IPS-18a (cell line): ENCODE measurements around the gene PRADC1.
A peak's percentile ranks its signal among the peaks of the same experiment; 100 is the strongest.

Experiments used
- H3K27ac ChIP-seq: one replicate; pipeline ENCODE4 v1.5.1; 2013; ENCODE audit warnings: low read length
- H3K27me3 ChIP-seq: one replicate; pipeline ENCODE4 v1.6.1; 2013; ENCODE audit warnings: mild to moderate bottlenecking, low read length; ENCODE audit not compliant: control insufficient read depth, insufficient read depth
- H3K36me3 ChIP-seq: one replicate; pipeline ENCODE4 v1.6.1; 2013; ENCODE audit warnings: low read depth, low read length; ENCODE audit not compliant: control insufficient read depth
- H3K4me1 ChIP-seq: one replicate; pipeline ENCODE4 v1.6.1; 2013; ENCODE audit warnings: low read depth, low read length; ENCODE audit not compliant: control insufficient read depth
- H3K4me3 ChIP-seq: one replicate; pipeline ENCODE4 v1.5.1; 2013; ENCODE audit warnings: low read length
- H3K9ac ChIP-seq: one replicate; pipeline ENCODE4 v1.6.1; 2013; ENCODE audit warnings: mild to moderate bottlenecking, low read length, moderate library complexity
- H3K9me3 ChIP-seq: one replicate; pipeline ENCODE4 v1.6.1; 2013; ENCODE audit warnings: low read depth, low read length; ENCODE audit not compliant: control insufficient read depth

The PRADC1 gene

DNA sequence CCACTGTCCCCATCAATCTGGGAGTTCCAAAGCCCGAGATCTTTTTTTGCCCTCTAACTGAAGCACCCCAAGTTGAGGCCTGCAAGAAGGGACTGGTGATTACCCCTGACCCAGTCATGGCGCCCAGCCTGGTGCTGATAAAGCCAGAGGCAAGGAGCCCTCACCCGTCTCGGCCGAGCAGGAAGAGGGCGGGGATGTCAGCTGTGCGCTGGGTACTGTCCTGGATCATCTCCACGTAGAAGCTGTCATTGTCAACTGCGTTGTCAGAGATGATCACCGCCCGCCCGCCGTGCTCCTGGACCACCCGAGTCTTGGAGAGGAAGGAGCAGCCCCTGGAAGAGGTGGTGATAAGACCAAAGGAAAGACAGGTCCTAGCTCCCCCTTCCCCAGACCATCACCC is 4.4 kb downstream of the PRADC1 start:
- Histone ChIP-seq H3K27ac (no peak overlapping the region), H3K4me3 (no peak overlapping the region), H3K36me3 (peaks cover 23% of the 10 kb centered on the region), H3K9ac (no peak overlapping the region), H3K27me3 (no peaks in the 10 kb centered on the region), H3K4me1 (no peaks in the 10 kb centered on the region), H3K9me3 (no peaks in the 10 kb centered on the region)

DNA sequence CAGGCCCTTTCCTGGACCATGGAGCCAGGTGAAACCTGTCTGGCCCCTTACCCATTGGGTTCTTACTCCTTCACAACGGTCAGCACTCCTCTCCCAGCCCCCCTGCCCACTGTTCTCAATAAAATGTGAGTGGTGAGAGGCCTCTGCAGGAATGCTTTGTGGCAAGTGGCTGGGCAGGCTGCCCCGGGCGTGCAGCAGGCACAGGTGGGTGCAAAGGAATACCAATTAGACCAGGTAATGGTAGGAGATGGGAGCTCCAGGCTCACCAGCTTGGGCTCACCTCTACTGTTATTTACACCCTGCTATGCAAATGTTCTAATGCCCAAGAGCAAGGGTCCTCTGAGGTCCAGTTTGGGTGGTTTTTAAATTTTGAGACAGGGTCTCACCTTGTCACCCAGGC is 6.0 kb downstream of the PRADC1 start:
- Histone ChIP-seq H3K4me1 (no peaks in the 10 kb centered on the region), H3K27me3 (no peaks in the 10 kb centered on the region), H3K9ac (no peak overlapping the region), H3K4me3 (no peak overlapping the region), H3K9me3 (no peaks in the 10 kb centered on the region), H3K36me3 (peaks cover 38% of the 10 kb centered on the region), H3K27ac (no peak overlapping the region)

DNA sequence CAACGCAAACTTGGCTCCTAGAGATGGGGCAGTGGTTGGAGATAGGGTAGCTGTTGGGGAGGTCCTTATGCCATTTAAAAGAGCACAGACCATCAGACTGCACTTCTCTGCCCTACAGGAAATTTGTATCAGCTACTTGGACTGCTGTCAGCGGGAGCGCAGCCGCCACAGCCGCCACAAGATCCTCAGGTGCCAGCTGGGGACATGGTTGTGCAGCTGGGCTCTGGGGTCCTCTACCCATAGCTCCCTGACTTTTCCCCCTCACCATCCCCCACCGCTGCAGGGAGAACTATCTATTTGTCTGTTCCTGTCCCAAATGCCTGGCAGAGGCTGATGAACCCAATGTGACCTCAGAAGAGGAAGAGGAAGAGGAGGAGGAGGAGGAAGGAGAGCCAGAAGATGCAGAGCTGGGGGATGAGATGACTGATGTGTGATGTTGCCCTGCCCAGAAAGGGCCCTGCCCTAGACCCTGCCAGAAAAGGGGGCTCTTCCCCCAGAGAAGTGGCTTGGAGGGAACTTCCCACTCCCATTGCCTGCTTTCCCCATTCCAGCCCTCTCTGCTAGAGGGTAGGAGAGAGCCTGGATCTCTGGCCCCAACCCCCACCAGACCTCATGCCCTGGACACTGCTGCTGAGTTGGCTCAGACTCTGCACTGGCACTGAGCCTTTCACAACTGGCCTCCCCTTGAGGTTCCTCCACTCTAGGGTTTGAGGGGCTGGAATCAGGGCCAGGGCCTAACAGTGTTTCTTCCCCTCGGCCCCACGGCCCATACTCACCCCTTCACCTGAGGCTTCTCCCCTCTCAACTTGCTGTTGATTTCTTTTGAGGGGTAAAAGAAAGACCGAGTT is 7.3 kb downstream of the PRADC1 start:
- no peaks in the 10 kb centered on the region for H3K9me3 ChIP-seq
- no peaks in the 10 kb centered on the region for H3K4me1 ChIP-seq
- H3K27me3 ChIP-seq: no peaks in the 10 kb centered on the region
- H3K9ac ChIP-seq: no peak overlapping the region
- H3K27ac ChIP-seq: no peak overlapping the region
- peaks cover 50% of the 10 kb centered on the region for H3K36me3 ChIP-seq
- H3K4me3 ChIP-seq: no peak overlapping the region

DNA sequence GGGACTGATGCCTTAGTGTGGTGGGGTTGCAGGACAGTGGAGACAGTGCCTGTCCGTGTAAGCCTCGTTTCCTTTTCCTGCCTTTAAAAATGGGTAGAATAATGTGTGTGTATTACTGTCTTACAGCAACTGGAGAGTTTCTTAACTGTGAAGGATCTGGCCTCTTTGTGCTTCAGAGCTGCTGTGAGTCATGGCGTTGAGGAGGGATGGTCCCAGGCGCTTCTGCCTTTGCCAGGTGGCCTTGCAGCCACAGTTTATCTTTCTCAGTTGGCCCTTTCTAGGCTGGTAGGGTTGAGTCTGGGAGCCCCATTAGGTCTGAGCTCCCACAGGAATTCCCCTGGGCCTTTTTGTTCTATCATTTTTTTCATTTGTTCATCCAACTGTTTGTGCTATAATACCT is 9.2 kb downstream of the PRADC1 start:
- Histone ChIP-seq H3K36me3 (peaks cover 50% of the 10 kb centered on the region), H3K9ac (no peak overlapping the region), H3K4me3 (no peak overlapping the region), H3K27me3 (no peaks in the 10 kb centered on the region), H3K4me1 (no peaks in the 10 kb centered on the region), H3K9me3 (no peaks in the 10 kb centered on the region), H3K27ac (no peak overlapping the region)

DNA sequence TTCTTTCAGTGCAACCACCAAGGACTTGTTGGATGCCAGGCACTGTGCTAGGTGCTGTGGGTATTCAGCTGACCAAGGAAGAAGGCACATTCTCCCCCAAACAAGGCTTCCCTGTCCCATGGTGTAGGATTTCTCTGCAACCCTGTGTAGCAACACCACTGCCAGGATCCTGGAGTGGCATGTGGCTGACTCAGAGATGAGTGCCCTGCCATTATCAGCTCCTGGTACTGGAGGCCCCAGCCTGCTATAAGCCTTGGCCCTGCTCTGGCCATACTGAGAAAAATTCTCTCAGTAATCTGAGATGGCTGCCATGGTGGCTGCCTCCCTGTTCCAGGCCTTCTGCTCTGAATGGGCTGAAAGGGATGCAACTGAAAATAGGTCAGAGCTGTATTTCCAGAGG is 14.7 kb downstream of the PRADC1 start:
- H3K36me3 ChIP-seq: peaks cover 24% of the 10 kb centered on the region
- H3K9ac ChIP-seq: no peak overlapping the region
- no peaks in the 10 kb centered on the region for H3K9me3 ChIP-seq
- no peak overlapping the region for H3K27ac ChIP-seq
- H3K27me3 ChIP-seq: peaks cover 1% of the 10 kb centered on the region
- H3K4me1 ChIP-seq: peaks cover 8% of the 10 kb centered on the region
- no peak overlapping the region for H3K4me3 ChIP-seq

DNA sequence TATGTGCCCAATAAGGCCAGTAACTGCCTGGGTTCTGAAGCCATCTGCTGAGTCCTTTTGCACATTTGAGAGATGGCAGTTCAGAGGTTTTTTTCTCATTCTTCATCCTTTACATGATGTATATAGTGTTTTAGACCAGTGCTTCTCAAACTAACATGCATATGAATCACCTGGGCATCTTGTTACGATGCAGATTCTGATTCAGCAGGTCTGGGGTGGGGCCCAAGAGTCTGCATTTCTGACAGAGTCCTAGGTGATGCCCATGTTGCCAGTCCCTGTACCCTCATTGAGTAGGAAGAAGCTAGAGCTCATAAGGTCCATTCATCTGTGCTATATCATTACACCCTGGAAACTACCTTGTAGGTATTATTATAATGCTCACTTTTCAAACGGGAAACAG is 15.2 kb downstream of the PRADC1 start:
- Histone ChIP-seq H3K36me3 (peaks cover 19% of the 10 kb centered on the region), H3K27me3 (peaks cover 6% of the 10 kb centered on the region), H3K4me1 (peaks cover 8% of the 10 kb centered on the region), H3K9ac (no peak overlapping the region), H3K27ac (no peak overlapping the region), H3K4me3 (no peak overlapping the region), H3K9me3 (no peaks in the 10 kb centered on the region)

DNA sequence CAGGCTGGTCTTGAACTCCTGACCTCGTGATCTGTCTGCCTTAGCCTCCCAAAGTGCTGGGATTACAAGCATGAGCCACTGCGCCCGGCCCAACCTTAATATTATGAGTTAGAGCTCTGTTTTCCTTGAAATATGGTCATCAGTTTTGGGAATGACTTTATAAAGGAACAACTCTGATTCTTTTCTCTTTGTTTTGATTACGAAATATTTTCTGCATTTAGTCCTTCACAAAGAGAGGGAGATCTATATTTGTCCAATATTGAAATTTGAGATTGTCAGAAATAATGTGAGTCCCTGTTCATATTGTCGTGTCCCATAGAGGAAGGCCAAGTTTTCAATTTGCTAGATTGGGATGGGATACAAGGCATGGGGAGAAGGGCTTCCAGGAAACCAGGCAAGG is 15.9 kb downstream of the PRADC1 start:
- Histone ChIP-seq H3K36me3 (peaks cover 12% of the 10 kb centered on the region), H3K27me3 (peaks cover 9% of the 10 kb centered on the region), H3K4me3 (no peak overlapping the region), H3K4me1 (peaks cover 8% of the 10 kb centered on the region), H3K27ac (no peak overlapping the region), H3K9ac (no peak overlapping the region), H3K9me3 (no peaks in the 10 kb centered on the region)

DNA sequence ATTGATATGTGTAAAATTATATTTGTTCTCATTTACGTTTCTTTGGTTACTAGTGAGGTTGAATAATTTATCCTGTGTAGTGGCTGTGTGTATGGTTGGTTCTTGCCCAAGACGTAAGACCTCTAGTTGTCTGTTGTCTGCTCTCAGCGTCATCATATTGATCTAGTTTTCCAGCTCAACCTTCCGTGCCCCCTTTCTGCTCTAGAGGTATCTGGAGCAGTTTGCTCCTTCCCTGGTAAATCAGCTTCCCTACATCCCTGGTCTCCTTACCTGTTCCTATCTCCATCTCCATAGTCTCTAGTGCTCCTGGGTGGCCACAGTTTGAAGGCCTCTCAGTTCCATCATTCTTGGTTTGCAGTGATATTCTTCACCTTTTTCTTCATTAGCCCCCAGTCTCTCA is 17.8 kb downstream of the PRADC1 start:
- Histone ChIP-seq H3K4me3 (peak overlapping the region; percentile 74), H3K9me3 (no peaks in the 10 kb centered on the region), H3K27ac (no peak overlapping the region), H3K9ac (peak overlapping the region; percentile 78), H3K27me3 (peaks cover 9% of the 10 kb centered on the region), H3K4me1 (peaks cover 8% of the 10 kb centered on the region), H3K36me3 (no peaks in the 10 kb centered on the region)

DNA sequence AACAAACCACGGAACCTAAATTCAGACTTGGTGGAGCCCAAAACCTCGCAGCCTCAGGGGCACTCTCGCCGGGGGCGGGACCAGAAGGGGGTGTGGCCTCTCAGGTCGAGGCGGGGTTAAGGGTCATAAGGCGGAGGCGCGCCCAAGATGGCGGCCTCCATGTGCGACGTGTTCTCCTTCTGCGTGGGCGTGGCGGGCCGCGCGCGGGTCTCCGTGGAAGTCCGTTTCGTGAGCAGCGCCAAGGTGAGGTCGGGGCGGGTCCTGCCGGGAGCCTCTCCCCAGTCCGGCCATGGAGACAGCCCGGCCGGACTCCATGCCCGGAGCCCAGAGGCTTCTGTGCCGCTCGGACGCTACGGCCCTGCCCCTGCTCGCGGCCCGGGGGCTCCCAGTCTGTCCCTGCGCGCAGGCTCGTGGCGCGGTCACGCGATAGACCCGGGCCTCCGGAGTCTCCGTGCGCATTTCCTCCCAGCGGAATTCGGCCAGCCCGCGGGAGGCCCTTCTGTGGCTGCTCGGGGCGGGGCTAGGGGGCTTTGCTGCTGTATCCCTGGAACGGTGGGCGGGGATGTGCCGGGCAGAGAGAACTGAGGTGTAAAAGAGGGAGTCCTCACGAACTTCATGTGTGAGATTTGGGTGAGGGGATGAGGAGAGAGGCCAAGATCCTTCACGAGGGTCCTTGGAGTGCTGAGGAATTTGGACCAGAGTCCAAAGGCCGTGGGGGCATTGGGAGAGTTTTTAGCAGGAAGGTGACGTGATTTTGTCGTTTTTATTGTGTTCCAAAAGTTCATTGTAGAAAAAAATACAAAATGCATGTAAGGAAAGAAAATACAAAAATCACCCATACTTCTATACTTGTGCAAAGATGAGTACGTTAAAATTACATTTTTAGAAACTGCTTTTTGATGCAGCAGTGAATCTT is 18.7 kb downstream of the PRADC1 start, which contains the start of gene SMYD5:
Gene SMYD5, plus strand, starts transcription at position 126 of the 916 bp plus-strand sequence. Its CDS starts 22 bp downstream, at position 148.
- peak within 1 kb of the TSS; percentile 74 for H3K4me3 ChIP-seq
- H3K4me1 ChIP-seq: peaks cover 8% of the 10 kb centered on the region
- no peaks in the 10 kb centered on the region for H3K9me3 ChIP-seq
- no peaks in the 10 kb centered on the region for H3K36me3 ChIP-seq
- H3K27me3 ChIP-seq: peaks cover 9% of the 10 kb centered on the region
- H3K9ac ChIP-seq: peak within 1 kb of the TSS; percentile 78
- no peak within 1 kb of the TSS for H3K27ac ChIP-seq

DNA sequence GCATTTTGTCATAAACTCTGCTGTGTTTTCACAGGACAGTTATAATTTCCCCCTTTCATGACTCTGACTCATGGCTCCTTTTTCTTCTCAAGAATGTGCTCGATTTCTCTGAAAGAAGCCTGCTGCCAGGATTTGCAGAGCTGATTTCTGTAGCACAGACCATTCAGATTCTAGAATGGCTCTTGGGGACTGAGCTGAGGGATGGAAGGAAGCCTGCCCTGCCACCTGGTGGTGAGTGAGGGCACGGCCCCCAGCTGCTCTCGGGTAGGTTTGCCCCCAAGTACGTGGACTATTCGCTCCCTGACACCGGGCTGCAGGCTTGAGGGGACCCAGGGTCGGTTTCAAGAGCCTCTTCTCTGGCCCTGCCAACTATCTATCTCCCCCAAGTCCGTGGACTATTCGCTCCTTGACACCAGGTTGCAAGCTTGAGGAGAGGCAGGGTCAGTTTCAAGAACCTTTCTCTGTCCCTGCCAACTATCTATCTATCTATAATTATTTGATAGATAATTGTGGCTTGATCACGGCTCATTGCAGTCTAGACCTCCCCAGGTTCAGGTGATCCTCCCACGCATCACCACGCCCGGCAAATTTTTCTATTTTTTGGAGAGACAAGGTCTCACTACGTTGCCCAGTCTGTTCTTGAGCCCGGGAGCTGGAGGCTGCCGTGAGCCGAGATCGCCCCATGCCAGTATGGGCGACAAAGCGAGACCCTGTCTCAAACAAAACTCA is 20.4 kb downstream of the PRADC1 start:
- Histone ChIP-seq H3K4me3 (no peak overlapping the region), H3K4me1 (peaks cover 8% of the 10 kb centered on the region), H3K27ac (no peak overlapping the region), H3K27me3 (peaks cover 9% of the 10 kb centered on the region), H3K9ac (no peak overlapping the region), H3K36me3 (no peaks in the 10 kb centered on the region), H3K9me3 (no peaks in the 10 kb centered on the region)

DNA sequence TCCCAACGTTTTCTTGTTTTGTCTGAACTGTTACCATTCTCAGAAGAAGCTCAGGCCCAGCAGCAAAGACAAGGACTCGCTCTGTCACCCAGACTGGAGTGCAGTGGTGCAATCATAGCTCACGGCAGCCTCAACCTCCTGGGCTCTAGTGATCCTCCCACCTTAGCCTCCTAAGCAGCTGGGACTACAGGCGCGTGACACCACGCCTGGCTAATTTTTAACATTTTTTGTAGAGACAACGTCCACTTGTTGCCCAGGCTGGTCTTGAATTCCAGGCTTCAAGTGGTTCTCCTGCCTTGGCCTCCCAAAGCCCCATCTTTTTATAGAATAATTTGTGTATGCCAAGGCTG is 21.0 kb downstream of the PRADC1 start:
- no peak overlapping the region for H3K4me3 ChIP-seq
- no peak overlapping the region for H3K9ac ChIP-seq
- H3K4me1 ChIP-seq: peaks cover 8% of the 10 kb centered on the region
- H3K9me3 ChIP-seq: no peaks in the 10 kb centered on the region
- H3K27ac ChIP-seq: no peak overlapping the region
- H3K36me3 ChIP-seq: no peaks in the 10 kb centered on the region
- peaks cover 9% of the 10 kb centered on the region for H3K27me3 ChIP-seq
